ENCODE measurements around the gene DNAJB6.
A peak's percentile ranks its signal among the peaks of the same experiment; 100 is the strongest.

Gene DNAJB6

GRCh38 chr7:157299613-157300368, 37.0 kb upstream of the DNAJB6 start:
- TF ChIP-seq Cebpa-rat (IDR thresholded peaks at IDR 0.05), result no peak

GRCh38 chr7:157300369-157300825, 36.4 kb upstream of the DNAJB6 start:
- no peak overlapping the region for H3K4me3 ChIP-seq
- H3K27me3 ChIP-seq, result no peaks in the 10 kb centered on the region
- no peak for TF ChIP-seq Cebpa-rat (IDR thresholded peaks at IDR 0.05)
- no peaks in the 10 kb centered on the region for H3K9me3 ChIP-seq
- H3K27ac ChIP-seq, result peak overlapping the region; percentile 96
- H3K9ac ChIP-seq, result peak overlapping the region; percentile 86; the same call in 1 of the 2 replicates
- H3K36me3 ChIP-seq, result no peaks in the 10 kb centered on the region
- no peaks in the 10 kb centered on the region for H4K20me1 ChIP-seq
- H3K4me1 ChIP-seq, result peaks cover 82% of the 10 kb centered on the region
- H3K4me2 ChIP-seq, result peak overlapping the region; percentile 100

More at GRCh38 chr7:157299613-157300368, 37.0 kb upstream of the DNAJB6 start:
- H3K27me3 ChIP-seq, result no peaks in the 10 kb centered on the region
- H4K20me1 ChIP-seq, result no peaks in the 10 kb centered on the region
- H3K4me3 ChIP-seq, result no peak overlapping the region
- peak overlapping the region; percentile 86; the same call in 1 of the 2 replicates for H3K9ac ChIP-seq
- peak overlapping the region; percentile 100 for H3K4me2 ChIP-seq
- peak overlapping the region; percentile 96 for H3K27ac ChIP-seq
- peaks cover 76% of the 10 kb centered on the region for H3K4me1 ChIP-seq
- H3K36me3 ChIP-seq, result no peaks in the 10 kb centered on the region
- no peaks in the 10 kb centered on the region for H3K9me3 ChIP-seq

- Histone ChIP-seq H3K27ac (peak overlapping the region; percentile 96), H3K9me3 (no peaks in the 10 kb centered on the region), H3K4me3 (peak overlapping the region; percentile 59), H3K9ac (peak overlapping the region; percentile 86), H3K27me3 (no peaks in the 10 kb centered on the region), H3K4me2 (peak overlapping the region; percentile 100), H3K4me1 (peaks cover 95% of the 10 kb centered on the region), H3K36me3 (no peaks in the 10 kb centered on the region), H4K20me1 (no peaks in the 10 kb centered on the region)
- no peak for TF ChIP-seq Cebpa-rat (IDR thresholded peaks at IDR 0.05)
Observed at GRCh38 chr7:157301610-157302120, 35.1 kb upstream of the DNAJB6 start.

- Histone ChIP-seq H3K9ac (peak overlapping the region; percentile 53), H4K20me1 (no peaks in the 10 kb centered on the region), H3K36me3 (no peaks in the 10 kb centered on the region), H3K4me3 (no peak overlapping the region), H3K4me2 (peak overlapping the region; percentile 100), H3K4me1 (peaks cover 70% of the 10 kb centered on the region), H3K27ac (peak overlapping the region; percentile 26; the same call in 1 of the 2 replicates), H3K9me3 (no peaks in the 10 kb centered on the region), H3K27me3 (no peaks in the 10 kb centered on the region)
- no peak for TF ChIP-seq Cebpa-rat (IDR thresholded peaks at IDR 0.05)
Observed at GRCh38 chr7:157306846-157307838, 29.7 kb upstream of the DNAJB6 start.

GRCh38 chr7:157309988-157310668, 26.7 kb upstream of the DNAJB6 start:
- H3K9ac ChIP-seq, result no peak overlapping the region
- no peaks in the 10 kb centered on the region for H3K36me3 ChIP-seq
- H3K27me3 ChIP-seq, result no peaks in the 10 kb centered on the region
- H3K4me3 ChIP-seq, result no peak overlapping the region
- no peak overlapping the region for H3K4me2 ChIP-seq
- H3K4me1 ChIP-seq, result peaks cover 42% of the 10 kb centered on the region
- no peaks in the 10 kb centered on the region for H4K20me1 ChIP-seq
- no peak for TF ChIP-seq Cebpa-rat (IDR thresholded peaks at IDR 0.05)
- H3K9me3 ChIP-seq, result no peaks in the 10 kb centered on the region
- H3K27ac ChIP-seq, result no peak overlapping the region

GRCh38 chr7:157310676-157311185, 26.1 kb upstream of the DNAJB6 start:
- H3K9ac ChIP-seq, result no peak overlapping the region
- no peak overlapping the region for H3K4me3 ChIP-seq
- H3K4me1 ChIP-seq, result peaks cover 36% of the 10 kb centered on the region
- no peaks in the 10 kb centered on the region for H3K27me3 ChIP-seq
- no peaks in the 10 kb centered on the region for H3K36me3 ChIP-seq
- TF ChIP-seq Cebpa-rat (IDR thresholded peaks at IDR 0.05), result no peak
- no peak overlapping the region for H3K4me2 ChIP-seq
- H3K27ac ChIP-seq, result no peak overlapping the region
- no peaks in the 10 kb centered on the region for H4K20me1 ChIP-seq
- H3K9me3 ChIP-seq, result no peaks in the 10 kb centered on the region

GRCh38 chr7:157312941-157313340, 23.9 kb upstream of the DNAJB6 start:
- Histone ChIP-seq H3K36me3 (no peaks in the 10 kb centered on the region), H3K4me2 (no peak overlapping the region), H3K9ac (no peak overlapping the region), H4K20me1 (no peaks in the 10 kb centered on the region), H3K27me3 (no peaks in the 10 kb centered on the region), H3K27ac (no peak overlapping the region), H3K4me3 (no peak overlapping the region), H3K9me3 (no peaks in the 10 kb centered on the region), H3K4me1 (peaks cover 15% of the 10 kb centered on the region)
- no peak for TF ChIP-seq Cebpa-rat (IDR thresholded peaks at IDR 0.05)

GRCh38 chr7:157313645-157314044, 23.2 kb upstream of the DNAJB6 start:
- Histone ChIP-seq H3K4me1 (peaks cover 16% of the 10 kb centered on the region), H3K27me3 (no peaks in the 10 kb centered on the region), H3K9me3 (no peaks in the 10 kb centered on the region), H3K9ac (no peak overlapping the region), H3K4me3 (no peak overlapping the region), H3K4me2 (no peak overlapping the region), H3K27ac (no peak overlapping the region), H3K36me3 (no peaks in the 10 kb centered on the region), H4K20me1 (no peaks in the 10 kb centered on the region)
- no peak for TF ChIP-seq Cebpa-rat (IDR thresholded peaks at IDR 0.05)

Data from BLaER1 (cell line).